Neural progenitor cell (in vitro differentiated cells): ENCODE data around the gene CNPY1. TPM values are rescaled to one million over a fixed set of nuclear protein-coding genes. Genes with fewer than 3 reads are reported as not detected.

Experiments used
- DNase-seq: peaks from one replicate; pipeline ENCODE4 v3.0.0-alpha.2; 2016; ENCODE audit warnings: low spot score
- H2AFZ ChIP-seq: fragments of 200-600 bp; sonication (generic); replicated peaks from 2 replicates; pipeline ENCODE4 v1.6.1; 2016; ENCODE audit warnings: antibody characterized with exemption
- H3F3A ChIP-seq: fragments of 200-600 bp; sonication (generic); 2 replicates; pipeline ENCODE4 v1.6.1; 2016; ENCODE audit warnings: antibody characterized with exemption, low read depth
- H3K27ac ChIP-seq: fragments of 200-600 bp; sonication (generic); 2 replicates; pipeline ENCODE4 v1.5.1; 2016; ENCODE audit warnings: mild to moderate bottlenecking
- H3K27me3 ChIP-seq: fragments of 200-600 bp; sonication (generic); 2 replicates; pipeline ENCODE4 v1.6.1; 2016; ENCODE audit warnings: mild to moderate bottlenecking, moderate library complexity
- H3K36me3 ChIP-seq: fragments of 200-600 bp; sonication (generic); 2 replicates; pipeline ENCODE4 v1.5.1; 2016
- H3K4me1 ChIP-seq: fragments of 200-600 bp; sonication (generic); 2 replicates; pipeline ENCODE4 v1.6.1; 2016; ENCODE audit warnings: mixed run types
- H3K4me2 ChIP-seq: fragments of 200-600 bp; sonication (generic); 2 replicates; pipeline ENCODE4 v1.6.1; 2016
- H3K4me3 ChIP-seq: fragments of 200-600 bp; sonication (generic); 2 replicates; pipeline ENCODE4 v1.5.1; 2016
- H3K79me2 ChIP-seq: fragments of 200-600 bp; sonication (generic); 2 replicates; pipeline ENCODE4 v1.6.1; 2016; ENCODE audit warnings: low read depth
- H3K9ac ChIP-seq: fragments of 200-600 bp; sonication (generic); 2 replicates; pipeline ENCODE4 v1.6.1; 2016
- H3K9me3 ChIP-seq: fragments of 200-600 bp; sonication (generic); 2 replicates; pipeline ENCODE4 v1.5.1; 2016; ENCODE audit warnings: low read depth
- H4K20me1 ChIP-seq: fragments of 200-600 bp; sonication (generic); 2 replicates; pipeline ENCODE4 v1.6.1; 2016; ENCODE audit warnings: low read depth
- H3K27ac Mint-ChIP-seq: 3 replicates; pipeline ENCODE4 v1.8.0; 2021; ENCODE audit warnings: mixed read lengths
- H3K27me3 Mint-ChIP-seq: 2 replicates; pipeline ENCODE4 v1.8.0; 2022; ENCODE audit warnings: low read depth, mild to moderate bottlenecking, inconsistent platforms, moderate library complexity, mixed read lengths; ENCODE audit not compliant: insufficient read depth
- H3K36me3 Mint-ChIP-seq: 3 replicates; pipeline ENCODE4 v1.8.0; 2021; ENCODE audit warnings: mixed read lengths
- H3K4me1 Mint-ChIP-seq: 3 replicates; pipeline ENCODE4 v1.8.0; 2021; ENCODE audit warnings: mixed read lengths
- H3K4me3 Mint-ChIP-seq: 3 replicates; pipeline ENCODE4 v1.8.0; 2021; ENCODE audit warnings: mild to moderate bottlenecking, moderate library complexity, mixed read lengths
- H3K9me3 Mint-ChIP-seq: 3 replicates; pipeline ENCODE4 v1.8.0; 2020; ENCODE audit warnings: mixed read lengths
- EZH2 ChIP-seq: fragments of 200-600 bp; sonication (generic); IDR thresholded peaks from 2 replicates; pipeline ENCODE4 v1.6.1; 2017; ENCODE audit warnings: antibody characterized with exemption, mild to moderate bottlenecking, moderate library complexity
- EZH2phosphoT487 ChIP-seq: fragments of 200-600 bp; sonication (generic); IDR thresholded peaks from 2 replicates; pipeline ENCODE4 v1.6.1; 2017; ENCODE audit warnings: antibody characterized with exemption
- total RNA-seq: library from RNA; depleted of rRNA; stranded (reverse); fragments of >200 nt; gene quantifications from 2 replicates; pipeline ENCODE4 v1.2.3, GENCODE V29; 2015; ENCODE audit warnings: low replicate concordance
- TF ChIP-seq, protein P1 (sequence below): fragments of 200-600 bp; sonication (generic); IDR thresholded peaks from 2 replicates; pipeline ENCODE4 v1.5.1; 2017; ENCODE audit warnings: antibody characterized with exemption, mild to moderate bottlenecking

The CNPY1 gene
- total RNA-seq, 1 donor from 2014 or later, result not detected

DNA sequence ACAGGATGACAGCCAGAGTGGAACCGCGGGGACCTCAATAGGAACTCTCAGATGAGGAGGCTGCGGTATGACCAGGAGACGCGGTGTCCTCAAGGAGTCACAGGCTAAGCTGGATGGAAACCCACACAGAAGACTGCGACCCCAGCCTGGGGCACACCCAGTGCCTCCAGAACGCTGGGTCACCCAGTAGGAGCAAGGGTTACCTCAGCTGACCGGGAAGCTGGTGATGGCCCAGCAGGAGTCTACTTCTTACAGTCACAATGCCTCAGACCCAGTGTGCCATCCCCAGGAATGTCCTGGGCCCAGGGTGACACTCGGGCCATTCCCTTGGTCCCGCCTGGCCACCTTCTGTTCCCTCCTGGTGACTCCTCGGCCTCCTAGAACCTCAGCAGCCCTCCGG is 29.9 kb downstream of the CNPY1 start:
- Mint-ChIP-seq H3K27ac (no peak overlapping the region), H3K27me3 (peaks cover 43% of the 10 kb centered on the region)
- peaks cover 100% of the 10 kb centered on the region for H3K27me3 ChIP-seq

DNA sequence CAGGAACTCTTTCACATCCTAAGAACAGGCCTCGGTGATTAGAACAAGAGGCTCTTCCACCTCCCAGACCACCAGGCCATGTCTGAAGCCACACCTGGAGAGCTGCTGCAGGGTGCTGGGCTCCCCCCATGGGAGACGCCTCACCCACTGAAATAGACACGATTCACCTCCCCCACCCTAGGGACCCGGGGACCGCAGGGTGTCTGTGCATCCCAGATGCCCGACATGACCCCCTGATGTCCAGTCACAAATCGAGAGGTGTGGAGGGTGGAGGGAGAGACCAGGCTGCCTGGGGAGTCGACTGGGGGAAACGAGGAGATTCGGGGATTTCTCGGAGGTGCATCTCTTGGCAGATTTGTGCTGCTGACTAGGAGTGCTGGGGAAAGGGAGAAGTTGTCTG is 31.0 kb downstream of the CNPY1 start:
- Mint-ChIP-seq H3K4me3 (peak overlapping the region; percentile 13), H3K4me1 (peaks cover 43% of the 10 kb centered on the region), H3K27me3 (peaks cover 43% of the 10 kb centered on the region), H3K36me3 (peaks cover 29% of the 10 kb centered on the region), H3K27ac (no peak overlapping the region), H3K9me3 (peaks cover 15% of the 10 kb centered on the region)
- no peak overlapping the region for H3K27ac ChIP-seq
- no peak overlapping the region for H3K9ac ChIP-seq
- H4K20me1 ChIP-seq, result peaks cover 37% of the 10 kb centered on the region
- no peak overlapping the region for H2AFZ ChIP-seq
- no peaks in the 10 kb centered on the region for H3K9me3 ChIP-seq
- H3K4me2 ChIP-seq, result no peak overlapping the region
- peaks cover 7% of the 10 kb centered on the region for H3F3A ChIP-seq
- no peak for DNase-seq
- no peaks in the 10 kb centered on the region for H3K36me3 ChIP-seq
- no peak for TF ChIP-seq EZH2
- no peak for TF ChIP-seq EZH2phosphoT487
- TF ChIP-seq, protein P1, sequence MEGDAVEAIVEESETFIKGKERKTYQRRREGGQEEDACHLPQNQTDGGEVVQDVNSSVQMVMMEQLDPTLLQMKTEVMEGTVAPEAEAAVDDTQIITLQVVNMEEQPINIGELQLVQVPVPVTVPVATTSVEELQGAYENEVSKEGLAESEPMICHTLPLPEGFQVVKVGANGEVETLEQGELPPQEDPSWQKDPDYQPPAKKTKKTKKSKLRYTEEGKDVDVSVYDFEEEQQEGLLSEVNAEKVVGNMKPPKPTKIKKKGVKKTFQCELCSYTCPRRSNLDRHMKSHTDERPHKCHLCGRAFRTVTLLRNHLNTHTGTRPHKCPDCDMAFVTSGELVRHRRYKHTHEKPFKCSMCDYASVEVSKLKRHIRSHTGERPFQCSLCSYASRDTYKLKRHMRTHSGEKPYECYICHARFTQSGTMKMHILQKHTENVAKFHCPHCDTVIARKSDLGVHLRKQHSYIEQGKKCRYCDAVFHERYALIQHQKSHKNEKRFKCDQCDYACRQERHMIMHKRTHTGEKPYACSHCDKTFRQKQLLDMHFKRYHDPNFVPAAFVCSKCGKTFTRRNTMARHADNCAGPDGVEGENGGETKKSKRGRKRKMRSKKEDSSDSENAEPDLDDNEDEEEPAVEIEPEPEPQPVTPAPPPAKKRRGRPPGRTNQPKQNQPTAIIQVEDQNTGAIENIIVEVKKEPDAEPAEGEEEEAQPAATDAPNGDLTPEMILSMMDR, result no peak
- H3K4me3 ChIP-seq, result no peak overlapping the region
- no peaks in the 10 kb centered on the region for H3K79me2 ChIP-seq
- H3K4me1 ChIP-seq, result no peaks in the 10 kb centered on the region
- peaks cover 100% of the 10 kb centered on the region for H3K27me3 ChIP-seq

More for the DNA sequence above, 29.9 kb downstream of the CNPY1 start:
- no peak for DNase-seq
- peaks cover 18% of the 10 kb centered on the region for H3K9me3 Mint-ChIP-seq
- Histone ChIP-seq H3K36me3 (no peaks in the 10 kb centered on the region), H3K4me1 (no peaks in the 10 kb centered on the region), H2AFZ (no peak overlapping the region), H3K27ac (no peak overlapping the region), H3K4me3 (no peak overlapping the region), H3K4me2 (no peak overlapping the region), H3K9ac (no peak overlapping the region), H3K79me2 (no peaks in the 10 kb centered on the region), H3K9me3 (no peaks in the 10 kb centered on the region), H4K20me1 (peaks cover 25% of the 10 kb centered on the region), H3F3A (no peaks in the 10 kb centered on the region)
- H3K4me3 Mint-ChIP-seq, result no peak overlapping the region
- H3K4me1 Mint-ChIP-seq, result peaks cover 32% of the 10 kb centered on the region
- TF ChIP-seq EZH2 (no peak), EZH2phosphoT487 (no peak)
- TF ChIP-seq, protein P1, result no peak
- peaks cover 33% of the 10 kb centered on the region for H3K36me3 Mint-ChIP-seq

DNA sequence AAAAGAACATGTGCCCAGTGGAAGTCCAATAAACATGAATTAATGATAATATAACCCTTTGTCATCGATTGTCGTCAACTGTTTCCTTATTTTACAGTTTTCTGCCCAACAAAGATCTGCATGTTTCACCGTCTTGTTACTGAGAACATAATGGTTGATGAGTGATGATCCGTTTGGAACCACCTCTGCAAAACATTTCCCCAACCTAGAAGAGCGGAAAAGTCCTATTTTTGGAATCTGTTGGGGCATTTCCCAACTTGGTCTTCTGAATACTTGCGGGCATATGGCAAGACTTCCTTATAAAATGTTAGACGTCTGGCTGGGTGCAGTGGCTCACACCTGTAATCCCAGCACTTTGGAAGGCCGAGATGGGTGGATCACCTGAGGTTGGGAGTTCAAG is 32.1 kb downstream of the CNPY1 start:
- TF ChIP-seq EZH2 (no peak), EZH2phosphoT487 (no peak)
- TF ChIP-seq, protein P1, result no peak
- peaks cover 49% of the 10 kb centered on the region for H3K27me3 Mint-ChIP-seq
- H3K36me3 ChIP-seq, result no peaks in the 10 kb centered on the region

More for the DNA sequence above, 32.1 kb downstream of the CNPY1 start:
- Histone ChIP-seq H3K27me3 (peaks cover 100% of the 10 kb centered on the region), H4K20me1 (peaks cover 47% of the 10 kb centered on the region), H3K9ac (no peak overlapping the region), H3K27ac (no peak overlapping the region), H3K4me3 (no peak overlapping the region), H3K4me1 (no peaks in the 10 kb centered on the region), H3K9me3 (no peaks in the 10 kb centered on the region), H3F3A (peaks cover 15% of the 10 kb centered on the region), H2AFZ (no peak overlapping the region), H3K4me2 (no peak overlapping the region), H3K79me2 (no peaks in the 10 kb centered on the region)
- peaks cover 23% of the 10 kb centered on the region for H3K36me3 Mint-ChIP-seq
- no peak overlapping the region for H3K4me3 Mint-ChIP-seq
- DNase-seq, result no peak
- peaks cover 8% of the 10 kb centered on the region for H3K9me3 Mint-ChIP-seq
- H3K4me1 Mint-ChIP-seq, result peaks cover 48% of the 10 kb centered on the region
- no peak overlapping the region for H3K27ac Mint-ChIP-seq
